OCI-LY3 (cell line): ENCODE measurements around the gene PRR36.

Experiments
- H2AFZ ChIP-seq: fragments of 200-600, 300-600 bp; shearing (Covaris generic); 2 replicates; pipeline ENCODE4 v1.6.0; 2014; ENCODE audit warnings: antibody characterized with exemption, low read depth, low read length
- H3K27ac ChIP-seq: fragments of 200-600, 300-600 bp; sonication (generic); 2 replicates; pipeline ENCODE4 v1.5.1; 2014; ENCODE audit warnings: mild to moderate bottlenecking, low read length, moderate library complexity, mixed read lengths
- H3K27me3 ChIP-seq: fragments of 200-600, 300-600 bp; sonication (generic); 2 replicates; pipeline ENCODE4 v1.6.1; 2014; ENCODE audit warnings: low read depth, low read length, mixed read lengths
- H3K36me3 ChIP-seq: fragments of 200-600, 300-600 bp; sonication (generic); replicated peaks from 2 replicates; pipeline ENCODE3; 2014; ENCODE audit warnings: low read depth, low read length, mixed read lengths
- H3K4me1 ChIP-seq: fragments of 300-600, 200-600 bp; sonication (generic); 2 replicates; pipeline ENCODE4 v1.6.1; 2014; ENCODE audit warnings: low read length, mixed read lengths
- H3K4me2 ChIP-seq: fragments of 200-600, 300-600 bp; sonication (generic); 2 replicates; pipeline ENCODE4 v1.6.1; 2014; ENCODE audit warnings: low read length, mixed read lengths
- H3K4me3 ChIP-seq: fragments of 300-600, 200-600 bp; sonication (generic); 2 replicates; pipeline ENCODE4 v1.5.1; 2014; ENCODE audit warnings: antibody characterized with exemption, mild to moderate bottlenecking, low read length, moderate library complexity
- H3K79me2 ChIP-seq: fragments of 300-600, 200-600 bp; shearing (Covaris generic); 2 replicates; pipeline ENCODE4 v1.6.1; 2014; ENCODE audit warnings: mild to moderate bottlenecking, low read length, mixed read lengths
- H3K9ac ChIP-seq: fragments of 300-600, 200-600 bp; shearing (Covaris generic); 2 replicates; pipeline ENCODE4 v1.6.0; 2014; ENCODE audit warnings: mild to moderate bottlenecking, low read length, moderate library complexity
- H3K9me3 ChIP-seq: fragments of 200-600, 300-600 bp; shearing (Covaris generic); 2 replicates; pipeline ENCODE4 v1.6.1; 2014; ENCODE audit warnings: low read length, mixed read lengths; ENCODE audit not compliant: insufficient read depth
- H4K20me1 ChIP-seq: fragments of 200-600, 300-600 bp; sonication (generic); 2 replicates; pipeline ENCODE4 v1.6.1; 2016; ENCODE audit warnings: low read length, mixed read lengths; ENCODE audit not compliant: insufficient read depth
- CTCF ChIP-seq: fragments of 200-600, 300-600 bp; sonication (generic); IDR thresholded peaks from 2 replicates; pipeline ENCODE4 v1.5.1; 2014; ENCODE audit warnings: antibody characterized with exemption, low read length, low read depth
- EZH2phosphoT487 ChIP-seq: fragments of 200-600 bp; shearing (Covaris generic); IDR thresholded peaks from 2 replicates; pipeline ENCODE4 v1.6.1; 2018; ENCODE audit warnings: antibody characterized with exemption, mixed run types, low read depth

PRR36 gene

GRCh38 chr19:7869453-7869909, 4.7 kb downstream of the PRR36 start:
- H2AFZ ChIP-seq = no peak overlapping the region; the same call in 1 of the 2 replicates
- H3K4me2 ChIP-seq = peak overlapping the region; percentile 70
- H3K36me3 ChIP-seq = no peaks in the 10 kb centered on the region
- no peak overlapping the region for H3K27ac ChIP-seq
- H3K27me3 ChIP-seq = no peaks in the 10 kb centered on the region
- no peak for TF ChIP-seq EZH2phosphoT487
- TF ChIP-seq CTCF = no peak; the same call in 1 of the 2 replicates
- H3K9me3 ChIP-seq = no peaks in the 10 kb centered on the region
- peaks cover 21% of the 10 kb centered on the region for H3K4me1 ChIP-seq
- H3K9ac ChIP-seq = no peak overlapping the region
- H3K4me3 ChIP-seq = peak overlapping the region; percentile 75
- H3K79me2 ChIP-seq = no peaks in the 10 kb centered on the region
- H4K20me1 ChIP-seq = no peaks in the 10 kb centered on the region

DNA sequence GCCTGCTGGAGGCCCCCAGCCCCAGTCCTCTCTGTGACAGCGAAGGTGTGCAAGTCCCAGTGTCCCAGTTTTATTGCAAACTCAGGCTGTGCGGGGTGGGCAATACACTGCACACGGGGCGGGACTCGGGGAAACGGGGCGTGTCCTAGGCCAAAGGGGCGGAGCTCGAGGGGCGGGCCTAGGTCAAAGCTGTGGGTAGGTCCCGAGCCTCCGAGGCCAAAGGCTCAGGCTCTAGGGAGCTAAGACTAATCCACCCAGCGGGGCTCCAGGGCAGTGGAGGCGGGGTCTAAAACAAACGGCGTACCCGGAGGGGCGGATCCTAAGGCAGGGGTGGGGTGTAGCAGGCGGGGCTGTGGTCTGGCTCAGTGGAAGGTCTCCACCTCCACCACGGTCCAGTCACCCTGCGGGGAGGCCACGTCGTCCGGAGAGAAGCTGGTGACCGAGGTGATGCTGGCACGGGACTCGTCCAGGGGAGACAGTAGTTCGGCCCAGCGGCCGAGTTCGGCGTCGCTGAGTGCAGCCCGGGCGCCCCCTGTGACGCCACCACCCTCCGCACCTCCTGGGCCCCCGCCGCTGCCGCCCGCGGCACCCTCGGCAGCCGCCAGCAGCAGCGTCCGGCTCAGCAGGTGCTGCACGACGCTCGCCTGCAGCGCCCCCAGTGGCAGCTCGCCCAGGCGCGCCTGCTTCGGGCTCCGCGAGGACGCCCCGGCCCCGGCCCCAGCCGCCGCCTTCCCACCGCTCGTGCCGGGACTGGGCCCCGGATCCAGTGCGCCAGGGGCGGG, 5.3 kb downstream of the PRR36 start:
- peak overlapping the region; percentile 50 for H3K9ac ChIP-seq

DNA sequence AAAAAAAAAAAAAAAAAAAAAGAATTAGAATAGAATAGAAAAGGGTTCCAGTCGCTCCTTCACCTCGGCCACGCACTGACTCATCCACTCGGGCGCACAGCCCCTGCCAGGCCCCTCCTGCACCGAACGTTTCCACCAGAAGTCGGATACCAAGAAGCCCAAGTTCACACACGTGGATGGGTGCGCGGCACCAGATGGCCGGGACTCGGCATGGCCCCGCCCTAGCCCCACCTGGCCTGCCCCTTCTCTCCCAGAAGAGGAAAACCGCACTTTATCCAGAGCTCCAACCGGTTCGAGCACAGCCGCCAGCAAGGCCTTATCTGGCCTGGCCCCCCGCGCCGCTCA, 5.9 kb downstream of the PRR36 start:
- H3K9me3 ChIP-seq = no peaks in the 10 kb centered on the region
- H3K4me2 ChIP-seq = peak overlapping the region; percentile 70
- no peaks in the 10 kb centered on the region for H3K79me2 ChIP-seq
- H4K20me1 ChIP-seq = no peaks in the 10 kb centered on the region
- H3K27me3 ChIP-seq = no peaks in the 10 kb centered on the region
- H3K36me3 ChIP-seq = no peaks in the 10 kb centered on the region
- H2AFZ ChIP-seq = peak overlapping the region; percentile 33; the same call in 1 of the 2 replicates
- H3K27ac ChIP-seq = no peak overlapping the region
- peak overlapping the region; percentile 75 for H3K4me3 ChIP-seq
- peaks cover 21% of the 10 kb centered on the region for H3K4me1 ChIP-seq
- H3K9ac ChIP-seq = peak overlapping the region; percentile 50; the same call in 1 of the 2 replicates
- no peak for TF ChIP-seq CTCF
- no peak for TF ChIP-seq EZH2phosphoT487

More for the DNA sequence above, 5.3 kb downstream of the PRR36 start:
- H3K4me2 ChIP-seq = peak overlapping the region; percentile 70
- peak; percentile 71 for TF ChIP-seq CTCF
- TF ChIP-seq EZH2phosphoT487 = no peak
- H3K36me3 ChIP-seq = no peaks in the 10 kb centered on the region
- H3K27ac ChIP-seq = no peak overlapping the region
- H3K4me1 ChIP-seq = peaks cover 21% of the 10 kb centered on the region
- no peaks in the 10 kb centered on the region for H3K27me3 ChIP-seq
- H3K4me3 ChIP-seq = peak overlapping the region; percentile 75
- H4K20me1 ChIP-seq = no peaks in the 10 kb centered on the region
- no peaks in the 10 kb centered on the region for H3K9me3 ChIP-seq
- H2AFZ ChIP-seq = peak overlapping the region; percentile 33; the same call in 1 of the 2 replicates
- no peaks in the 10 kb centered on the region for H3K79me2 ChIP-seq

DNA sequence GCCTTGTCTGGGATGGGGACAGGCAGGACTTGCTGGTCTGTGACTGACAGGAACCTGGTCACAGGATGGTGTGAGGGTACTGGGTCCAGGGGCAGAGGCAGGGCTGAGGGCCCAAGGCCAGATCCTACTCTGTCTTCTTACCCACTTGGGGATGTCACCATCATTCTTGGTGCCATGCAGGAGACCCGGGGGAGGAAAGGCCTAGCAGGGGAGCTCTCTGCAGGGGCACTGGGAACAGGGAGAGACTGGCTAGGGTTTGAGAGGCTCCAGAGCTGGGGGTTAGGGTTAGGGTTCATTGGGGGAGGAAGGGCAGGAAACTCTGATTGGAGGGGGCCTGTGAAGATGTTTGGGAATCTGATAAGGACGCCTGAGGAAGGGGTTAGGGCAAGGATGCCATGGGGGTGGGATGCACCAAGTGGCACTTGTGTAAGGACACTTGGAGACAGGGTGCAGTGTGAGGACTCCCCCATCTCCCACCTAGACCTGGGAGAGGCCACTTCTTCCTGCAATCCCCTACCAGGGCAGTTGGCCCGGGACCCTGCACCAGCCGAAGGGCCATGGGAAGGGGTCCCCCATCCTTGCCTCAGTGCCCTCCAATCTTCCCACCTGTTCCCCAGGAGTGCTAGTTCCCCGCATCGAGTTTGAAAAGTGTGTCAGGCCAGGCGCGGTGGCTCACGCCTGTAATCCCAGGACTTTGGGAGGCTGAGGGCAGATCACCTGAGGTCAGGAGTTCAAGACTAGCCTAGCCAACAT, 6.9 kb downstream of the PRR36 start:
- H2AFZ ChIP-seq = no peak overlapping the region
- H3K79me2 ChIP-seq = no peaks in the 10 kb centered on the region
- no peak overlapping the region for H3K4me3 ChIP-seq
- H3K9ac ChIP-seq = no peak overlapping the region
- H4K20me1 ChIP-seq = no peaks in the 10 kb centered on the region
- no peaks in the 10 kb centered on the region for H3K9me3 ChIP-seq
- no peaks in the 10 kb centered on the region for H3K36me3 ChIP-seq
- no peak overlapping the region for H3K27ac ChIP-seq
- no peak overlapping the region for H3K4me2 ChIP-seq
- H3K27me3 ChIP-seq = no peaks in the 10 kb centered on the region
- no peak for TF ChIP-seq CTCF
- TF ChIP-seq EZH2phosphoT487 = no peak
- peaks cover 21% of the 10 kb centered on the region for H3K4me1 ChIP-seq
